ENCODE data around the gene PDGFA. TPM values are rescaled to one million over a fixed set of nuclear protein-coding genes. Genes with fewer than 3 reads are reported as not detected.

The PDGFA gene
- total RNA-seq, 2 experiments from 2014 or later, result 7.7 TPM

- Mint-ChIP-seq H3K27me3 (ENCODE audit: low read depth) (no peaks in the 10 kb centered on the region), H3K4me1 (ENCODE audit: low read depth) (no peaks in the 10 kb centered on the region), H3K27ac (no peak overlapping the region), H3K4me3 (no peak overlapping the region), H3K9me3 (no peaks in the 10 kb centered on the region), H3K36me3 (ENCODE audit: low read depth) (no peaks in the 10 kb centered on the region)
- intact Hi-C loops (cut with micrococcal nuclease), result no loop called here
- CTCF ChIA-PET, result no interaction called here
- no peak for DNase-seq
Observed at GRCh38 chr7:491292-491957, 28.2 kb downstream of the PDGFA start.

DNA sequence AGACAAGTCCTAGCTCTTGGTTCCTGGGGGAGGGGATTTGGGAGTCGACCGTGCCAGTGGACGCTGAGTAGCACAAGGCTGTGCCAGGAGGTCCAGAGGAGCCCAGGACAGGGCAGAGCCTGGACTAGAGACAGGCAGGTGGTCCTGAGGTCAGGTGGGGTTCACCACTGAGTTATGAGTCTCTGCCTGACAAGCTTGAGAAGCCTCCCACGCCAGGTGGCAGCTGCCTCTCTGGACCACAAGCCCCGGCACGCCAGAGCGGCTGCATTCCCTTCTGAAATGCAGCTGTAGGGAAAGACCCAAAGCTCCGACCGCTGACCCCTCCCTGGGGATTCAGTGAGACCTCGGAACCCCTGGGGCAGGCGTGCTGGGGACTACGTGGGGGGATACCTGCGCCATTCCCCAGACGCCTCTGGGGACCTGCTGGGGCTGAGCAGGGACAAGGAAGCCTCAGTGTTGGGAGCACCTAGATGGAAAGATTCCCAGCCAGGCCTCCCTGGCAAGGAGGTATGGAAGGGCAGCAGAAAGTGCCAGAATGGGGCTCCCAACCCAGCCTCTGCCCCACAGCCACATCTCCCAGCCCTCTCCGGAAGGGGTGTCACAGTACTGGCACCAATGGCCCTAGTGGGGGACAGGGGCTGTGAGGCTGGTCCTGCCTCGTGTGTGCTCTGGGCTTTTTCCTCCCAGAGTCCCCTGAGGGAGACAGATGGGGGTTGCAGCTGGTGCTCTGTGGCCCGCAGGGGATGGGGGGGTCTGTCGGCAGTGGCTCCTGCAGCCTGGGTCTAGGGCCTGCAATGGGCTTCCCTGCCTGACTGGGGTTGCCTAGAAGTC is 29.0 kb downstream of the PDGFA start:
- H3K4me1 Mint-ChIP-seq (ENCODE audit: low read depth), result no peaks in the 10 kb centered on the region
- no peaks in the 10 kb centered on the region for H3K36me3 Mint-ChIP-seq (ENCODE audit: low read depth)
- CTCF ChIA-PET, result no interaction called here
- no peaks in the 10 kb centered on the region for H3K9me3 Mint-ChIP-seq
- no peak overlapping the region for H3K4me3 Mint-ChIP-seq
- no peaks in the 10 kb centered on the region for H3K27me3 Mint-ChIP-seq (ENCODE audit: low read depth)
- no peak overlapping the region for H3K27ac Mint-ChIP-seq
- intact Hi-C loops (cut with micrococcal nuclease), result no loop called here
- DNase-seq, result no peak

- H3K27me3 Mint-ChIP-seq (ENCODE audit: low read depth), result no peaks in the 10 kb centered on the region
- no peaks in the 10 kb centered on the region for H3K4me1 Mint-ChIP-seq (ENCODE audit: low read depth)
- CTCF ChIA-PET, result no interaction called here
- H3K36me3 Mint-ChIP-seq (ENCODE audit: low read depth), result no peaks in the 10 kb centered on the region
- H3K27ac Mint-ChIP-seq, result no peak overlapping the region
- no peak overlapping the region for H3K4me3 Mint-ChIP-seq
- intact Hi-C loops (cut with micrococcal nuclease), result no loop called here
- H3K9me3 Mint-ChIP-seq, result no peaks in the 10 kb centered on the region
- DNase-seq, result no peak
Observed at GRCh38 chr7:489876-490275, 29.8 kb downstream of the PDGFA start.

DNA sequence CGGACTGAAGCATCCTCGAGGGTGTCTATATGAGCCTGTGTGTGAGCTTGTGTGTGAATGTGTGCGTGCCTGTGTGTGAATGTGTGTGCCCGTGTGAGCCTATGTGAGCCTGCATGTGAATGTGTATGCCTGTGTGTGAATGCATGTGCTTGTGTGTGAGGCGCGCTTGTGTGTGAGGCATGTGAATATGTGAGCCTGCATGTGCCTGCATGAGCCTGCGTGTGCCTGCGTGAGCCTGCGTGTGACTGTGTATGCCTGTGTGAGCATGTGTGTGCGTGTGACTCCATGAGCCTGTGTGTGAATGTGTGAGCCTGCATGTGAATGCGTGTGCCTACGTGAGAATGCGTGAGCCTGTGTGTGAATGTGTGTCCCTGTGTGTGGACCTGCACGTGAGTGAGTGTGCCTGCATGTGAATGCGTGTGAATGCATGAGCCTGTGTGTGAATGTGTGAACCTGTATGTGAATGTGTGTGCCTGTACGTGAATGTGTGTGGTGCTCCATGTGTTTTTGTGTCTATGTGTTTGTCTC is 33.4 kb downstream of the PDGFA start:
- H3K27ac Mint-ChIP-seq, result no peak overlapping the region
- peaks cover 2% of the 10 kb centered on the region for H3K9me3 Mint-ChIP-seq
- no peak for DNase-seq
- H3K27me3 Mint-ChIP-seq (ENCODE audit: low read depth), result no peaks in the 10 kb centered on the region
- no peaks in the 10 kb centered on the region for H3K36me3 Mint-ChIP-seq (ENCODE audit: low read depth)
- H3K4me3 Mint-ChIP-seq, result no peak overlapping the region
- intact Hi-C loops (cut with micrococcal nuclease), result no loop called here
- no peaks in the 10 kb centered on the region for H3K4me1 Mint-ChIP-seq (ENCODE audit: low read depth)
- CTCF ChIA-PET, result no interaction called here

DNA sequence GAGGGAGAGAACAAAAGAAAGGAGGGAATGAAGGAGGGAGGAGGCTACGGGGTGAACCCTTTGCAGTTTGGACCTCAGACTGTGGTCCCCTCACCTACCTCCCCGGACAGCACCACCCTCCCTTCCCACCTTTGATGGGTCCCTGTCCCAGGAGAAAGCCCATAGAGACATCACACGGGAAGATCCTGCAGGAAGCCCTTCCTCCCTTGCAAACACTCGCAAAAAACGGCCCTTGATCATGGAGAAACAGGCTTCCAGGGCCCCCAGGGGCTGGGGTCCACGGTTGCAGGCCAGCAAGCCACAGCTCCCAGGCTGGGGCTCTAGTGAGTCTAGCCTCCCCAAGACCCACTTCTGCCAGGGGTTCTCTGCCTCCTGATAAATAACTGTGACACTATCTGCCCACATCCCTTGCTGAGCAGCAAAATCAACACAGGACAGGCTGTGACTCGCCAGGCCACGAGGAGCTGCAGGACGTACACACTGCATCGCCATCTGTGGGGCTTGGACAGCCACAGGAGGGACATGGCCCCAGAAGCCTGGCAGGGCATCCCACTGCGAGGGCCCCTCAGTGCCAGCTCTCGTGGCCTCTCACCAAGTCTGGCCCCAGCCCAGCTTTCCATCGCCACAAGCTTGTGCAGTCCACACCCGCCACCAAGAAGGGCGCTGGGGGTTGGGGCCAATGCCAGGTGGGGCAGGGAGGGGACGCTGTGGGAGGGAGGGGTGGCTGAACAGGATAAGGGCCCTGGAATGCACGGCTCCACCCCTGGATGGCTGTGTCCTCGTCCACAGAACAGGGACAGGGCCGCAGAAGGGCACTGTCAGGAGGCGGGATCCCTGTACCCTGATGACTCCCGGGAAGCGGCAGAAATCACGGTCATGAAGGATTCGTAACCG is 34.2 kb downstream of the PDGFA start:
- CTCF ChIA-PET, result no interaction called here
- Mint-ChIP-seq H3K27me3 (ENCODE audit: low read depth) (no peaks in the 10 kb centered on the region), H3K4me1 (ENCODE audit: low read depth) (no peaks in the 10 kb centered on the region), H3K27ac (no peak overlapping the region), H3K36me3 (ENCODE audit: low read depth) (no peaks in the 10 kb centered on the region), H3K9me3 (peaks cover 2% of the 10 kb centered on the region), H3K4me3 (no peak overlapping the region)
- intact Hi-C loops (cut with micrococcal nuclease), result no loop called here
- DNase-seq, result no peak

DNA sequence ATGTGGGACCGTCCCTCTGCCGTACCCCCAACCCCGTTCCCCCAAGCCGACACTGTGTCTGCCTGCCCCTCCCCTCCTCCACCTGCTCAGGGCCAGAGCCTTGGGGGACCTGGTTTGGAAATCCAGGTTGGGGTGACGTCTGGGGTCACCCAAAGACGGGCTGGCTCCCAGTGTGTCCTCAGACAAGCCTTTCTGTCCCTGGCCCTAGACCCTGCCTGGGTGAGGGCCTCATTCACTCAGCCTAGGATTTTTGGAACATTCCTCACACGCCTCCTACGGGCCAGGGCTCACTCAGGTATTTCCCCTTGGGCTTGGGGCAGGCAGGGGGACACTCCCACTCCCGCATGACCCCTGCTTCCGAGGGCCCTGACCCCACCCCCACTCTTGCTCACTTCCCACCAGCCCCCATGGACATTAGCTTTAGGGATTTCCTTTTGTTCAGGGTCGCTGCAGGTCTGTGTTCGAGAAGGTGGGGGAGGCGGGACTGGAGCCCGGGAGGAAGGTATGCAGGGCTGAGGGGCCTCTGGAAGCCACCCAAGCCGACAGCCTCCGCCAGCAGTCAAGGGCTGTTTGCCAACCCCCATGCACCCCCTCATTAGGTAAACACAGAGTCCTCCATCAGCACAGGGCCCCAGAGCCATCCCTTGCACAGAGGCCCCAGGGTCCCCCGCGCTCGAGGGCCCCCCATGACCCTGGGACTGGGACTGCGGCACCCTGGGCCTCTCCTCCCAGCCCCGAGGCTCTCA is 35.1 kb downstream of the PDGFA start:
- CTCF ChIA-PET, result no interaction called here
- no peak for DNase-seq
- Mint-ChIP-seq H3K27ac (no peak overlapping the region), H3K9me3 (peaks cover 2% of the 10 kb centered on the region), H3K4me3 (no peak overlapping the region), H3K4me1 (ENCODE audit: low read depth) (no peaks in the 10 kb centered on the region), H3K36me3 (ENCODE audit: low read depth) (no peaks in the 10 kb centered on the region), H3K27me3 (ENCODE audit: low read depth) (no peaks in the 10 kb centered on the region)
- intact Hi-C loops (cut with micrococcal nuclease), result no loop called here

GRCh38 chr7:483656-484355 is 35.8 kb downstream of the PDGFA start:
- intact Hi-C loops (cut with micrococcal nuclease), result no loop called here
- no peaks in the 10 kb centered on the region for H3K4me1 Mint-ChIP-seq (ENCODE audit: low read depth)
- no peak overlapping the region for H3K27ac Mint-ChIP-seq
- DNase-seq, result no peak
- H3K36me3 Mint-ChIP-seq (ENCODE audit: low read depth), result no peaks in the 10 kb centered on the region
- H3K27me3 Mint-ChIP-seq (ENCODE audit: low read depth), result no peaks in the 10 kb centered on the region
- H3K9me3 Mint-ChIP-seq, result peaks cover 2% of the 10 kb centered on the region
- H3K4me3 Mint-ChIP-seq, result no peak overlapping the region
- CTCF ChIA-PET, result no interaction called here

- Mint-ChIP-seq H3K27ac (no peak overlapping the region), H3K4me3 (no peak overlapping the region), H3K9me3 (peaks cover 2% of the 10 kb centered on the region), H3K4me1 (ENCODE audit: low read depth) (no peaks in the 10 kb centered on the region), H3K27me3 (ENCODE audit: low read depth) (no peaks in the 10 kb centered on the region), H3K36me3 (ENCODE audit: low read depth) (no peaks in the 10 kb centered on the region)
- no peak for DNase-seq
- intact Hi-C loops (cut with micrococcal nuclease), result no loop called here
- CTCF ChIA-PET, result no interaction called here
Observed at GRCh38 chr7:482521-483083, 37.0 kb downstream of the PDGFA start.

DNA sequence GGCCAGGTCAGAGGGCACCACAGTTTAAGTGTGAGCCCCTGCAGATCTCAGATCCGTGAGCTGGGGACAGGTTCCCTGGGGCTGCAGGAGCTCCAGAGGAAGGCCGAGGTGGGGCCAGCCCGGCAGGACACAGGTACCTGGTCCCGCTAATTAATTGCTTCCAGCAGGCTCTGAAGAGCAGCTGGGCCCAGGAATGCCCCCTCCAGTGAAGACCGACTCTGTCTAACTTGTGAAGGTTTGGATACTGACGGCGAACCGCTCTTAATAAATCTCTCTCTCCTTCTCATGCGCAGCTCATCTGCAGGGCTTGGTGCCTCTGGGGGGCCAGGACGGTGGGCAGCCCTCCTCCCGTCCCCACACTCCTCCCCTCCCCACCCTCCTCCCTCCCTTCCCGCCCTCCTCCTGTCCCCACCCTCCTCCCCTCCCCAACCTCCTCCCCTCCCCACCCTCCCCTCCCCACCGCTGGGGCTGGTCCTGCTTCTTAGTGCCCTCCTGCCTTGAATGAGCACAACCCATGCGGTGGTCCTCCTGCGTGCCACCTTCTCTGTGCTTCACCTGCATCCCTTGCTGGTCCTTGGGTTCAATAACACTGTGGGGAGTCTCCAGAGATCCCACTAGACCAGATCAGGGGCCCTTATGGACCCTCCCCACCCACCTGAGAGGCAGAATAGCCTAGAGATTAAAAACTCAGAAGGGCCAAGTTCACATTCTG is 38.3 kb downstream of the PDGFA start:
- CTCF ChIA-PET, result no interaction called here
- Mint-ChIP-seq H3K27me3 (ENCODE audit: low read depth) (no peaks in the 10 kb centered on the region), H3K4me1 (ENCODE audit: low read depth) (no peaks in the 10 kb centered on the region), H3K4me3 (no peak overlapping the region), H3K27ac (no peak overlapping the region), H3K36me3 (ENCODE audit: low read depth) (no peaks in the 10 kb centered on the region), H3K9me3 (peaks cover 2% of the 10 kb centered on the region)
- no peak for DNase-seq
- intact Hi-C loops (cut with micrococcal nuclease), result no loop called here

DNA sequence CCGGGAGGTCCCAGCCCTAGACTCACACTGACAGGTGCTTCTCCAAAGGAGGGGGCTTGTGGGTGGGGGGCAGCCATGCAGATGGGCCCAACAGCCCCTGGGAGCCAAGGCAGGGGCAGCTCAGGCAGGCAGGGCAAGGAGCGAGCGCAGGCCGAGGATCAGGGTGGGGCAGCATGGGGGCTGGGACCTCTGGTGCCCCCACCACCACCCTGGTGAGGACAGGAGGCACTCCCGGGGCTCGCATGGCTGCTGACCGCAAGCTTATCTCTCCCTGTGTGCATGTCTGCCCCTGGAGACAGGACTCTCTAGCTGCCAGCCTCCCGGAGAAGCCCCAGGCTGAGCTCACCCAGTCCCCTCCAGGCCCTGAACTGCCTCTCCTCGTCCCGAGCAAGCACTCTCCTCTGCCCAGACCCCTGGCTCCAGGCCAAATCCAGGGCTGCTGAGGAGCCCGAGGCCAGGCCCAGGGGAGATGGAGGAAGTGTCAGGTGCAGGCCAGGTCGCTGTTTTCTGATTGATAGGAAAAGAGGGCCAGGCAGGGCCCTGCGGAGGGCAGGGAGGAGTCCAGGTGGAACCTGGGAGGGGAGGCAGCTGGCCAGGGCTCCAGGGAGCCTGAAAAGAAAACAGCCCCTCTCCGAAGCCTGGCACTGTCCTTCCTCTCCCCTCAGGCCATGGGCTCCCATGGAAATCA is 39.0 kb downstream of the PDGFA start:
- Mint-ChIP-seq H3K27me3 (ENCODE audit: low read depth) (no peaks in the 10 kb centered on the region), H3K27ac (no peak overlapping the region), H3K4me1 (ENCODE audit: low read depth) (no peaks in the 10 kb centered on the region), H3K9me3 (peaks cover 2% of the 10 kb centered on the region), H3K36me3 (ENCODE audit: low read depth) (no peaks in the 10 kb centered on the region), H3K4me3 (no peak overlapping the region)
- CTCF ChIA-PET, result no interaction called here
- intact Hi-C loops (cut with micrococcal nuclease), result no loop called here
- no peak for DNase-seq
